ENCODE data around the gene PSAP.

The PSAP gene

DNA sequence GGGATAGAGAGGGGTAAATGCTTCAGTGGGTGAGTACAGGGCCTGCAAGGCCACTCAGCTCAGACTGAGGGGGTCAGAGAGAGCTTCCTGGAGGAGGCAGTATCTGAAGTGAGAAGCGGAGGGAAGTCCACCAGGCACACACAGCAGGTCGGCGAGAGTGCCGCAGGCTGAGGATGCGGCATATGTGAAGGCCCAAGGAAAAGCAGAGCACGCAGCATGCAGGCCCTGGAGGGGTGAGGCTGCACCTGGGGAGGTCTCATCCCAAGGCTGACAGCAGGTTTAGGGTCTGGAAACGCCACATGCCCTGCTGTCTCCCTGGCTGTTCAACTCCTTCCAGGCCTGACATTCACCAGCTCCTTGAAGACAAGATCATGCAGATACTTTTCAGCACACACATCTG lies 40.4 kb upstream of the PSAP start:
- in situ Hi-C loops (cut with MboI; ENCODE audit: low pct_unique_long_range_greater_than_20kb, low sequenced_read_pairs, unreplicated experiment), result no loop called here
- TF ChIP-seq, protein P1, sequence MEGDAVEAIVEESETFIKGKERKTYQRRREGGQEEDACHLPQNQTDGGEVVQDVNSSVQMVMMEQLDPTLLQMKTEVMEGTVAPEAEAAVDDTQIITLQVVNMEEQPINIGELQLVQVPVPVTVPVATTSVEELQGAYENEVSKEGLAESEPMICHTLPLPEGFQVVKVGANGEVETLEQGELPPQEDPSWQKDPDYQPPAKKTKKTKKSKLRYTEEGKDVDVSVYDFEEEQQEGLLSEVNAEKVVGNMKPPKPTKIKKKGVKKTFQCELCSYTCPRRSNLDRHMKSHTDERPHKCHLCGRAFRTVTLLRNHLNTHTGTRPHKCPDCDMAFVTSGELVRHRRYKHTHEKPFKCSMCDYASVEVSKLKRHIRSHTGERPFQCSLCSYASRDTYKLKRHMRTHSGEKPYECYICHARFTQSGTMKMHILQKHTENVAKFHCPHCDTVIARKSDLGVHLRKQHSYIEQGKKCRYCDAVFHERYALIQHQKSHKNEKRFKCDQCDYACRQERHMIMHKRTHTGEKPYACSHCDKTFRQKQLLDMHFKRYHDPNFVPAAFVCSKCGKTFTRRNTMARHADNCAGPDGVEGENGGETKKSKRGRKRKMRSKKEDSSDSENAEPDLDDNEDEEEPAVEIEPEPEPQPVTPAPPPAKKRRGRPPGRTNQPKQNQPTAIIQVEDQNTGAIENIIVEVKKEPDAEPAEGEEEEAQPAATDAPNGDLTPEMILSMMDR (IDR thresholded peaks at IDR 0.05; ENCODE audit: extremely low read depth, insufficient read depth, missing control alignments), result no peak
- no peak for DNase-seq (ENCODE audit: low spot score)

DNA sequence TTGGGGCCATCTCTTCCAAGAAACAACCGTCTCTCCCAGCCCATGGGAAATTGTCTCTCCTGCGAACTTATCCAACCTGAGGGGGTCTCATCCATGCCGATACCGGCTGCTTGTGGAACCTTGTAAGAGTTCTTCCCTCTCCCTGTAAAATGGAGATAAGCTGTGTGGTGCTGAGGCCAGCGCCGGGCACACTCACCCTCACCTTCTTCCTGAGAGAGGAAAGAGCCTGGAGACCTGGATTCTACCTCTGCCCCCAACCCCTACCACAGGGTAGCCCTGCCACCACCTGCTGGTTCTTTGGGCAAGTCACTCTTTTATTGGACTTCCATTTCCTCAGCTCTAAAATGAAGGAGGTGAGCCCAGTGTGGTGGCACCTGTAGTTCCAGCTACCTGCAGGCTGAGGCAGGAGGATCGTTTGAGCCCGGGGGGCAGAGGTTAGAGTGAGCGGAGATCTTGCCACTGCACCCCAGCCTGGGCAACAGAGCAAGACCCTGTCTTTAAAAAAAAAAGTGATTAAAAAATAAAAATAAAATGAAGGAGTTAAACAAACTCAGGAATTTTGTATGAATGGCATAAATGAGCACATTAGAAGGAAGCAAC lies 38.4 kb upstream of the PSAP start:
- TF ChIP-seq, protein P1 (IDR thresholded peaks at IDR 0.05; ENCODE audit: extremely low read depth, insufficient read depth, missing control alignments), result no peak
- in situ Hi-C loops (cut with MboI; ENCODE audit: low pct_unique_long_range_greater_than_20kb, low sequenced_read_pairs, unreplicated experiment), result loop anchor here (10.0 kb wide), 1 partner anchor 55 kb away; no protein-coding TSS in a partner anchor
- DNase-seq (ENCODE audit: low spot score), result no peak

GRCh38 chr10:71888623-71889387 lies 37.8 kb upstream of the PSAP start:
- peak; percentile 82 for DNase-seq (ENCODE audit: low spot score)
- in situ Hi-C loops (cut with MboI; ENCODE audit: low pct_unique_long_range_greater_than_20kb, low sequenced_read_pairs, unreplicated experiment), result loop anchor here (10.0 kb wide), 1 partner anchor 54 kb away; no protein-coding TSS in a partner anchor
- TF ChIP-seq, protein P1 (IDR thresholded peaks at IDR 0.05; ENCODE audit: extremely low read depth, insufficient read depth, missing control alignments), result peak; percentile 30

- no peak for DNase-seq (ENCODE audit: low spot score)
- TF ChIP-seq, protein P1 (IDR thresholded peaks at IDR 0.05; ENCODE audit: extremely low read depth, insufficient read depth, missing control alignments), result no peak
- in situ Hi-C loops (cut with MboI; ENCODE audit: low pct_unique_long_range_greater_than_20kb, low sequenced_read_pairs, unreplicated experiment), result loop anchor here (10.0 kb wide), 1 partner anchor 53 kb away; no protein-coding TSS in a partner anchor
These were observed 37.2 kb upstream of the PSAP start for GRCh38 chr10:71888248-71888622.

DNA sequence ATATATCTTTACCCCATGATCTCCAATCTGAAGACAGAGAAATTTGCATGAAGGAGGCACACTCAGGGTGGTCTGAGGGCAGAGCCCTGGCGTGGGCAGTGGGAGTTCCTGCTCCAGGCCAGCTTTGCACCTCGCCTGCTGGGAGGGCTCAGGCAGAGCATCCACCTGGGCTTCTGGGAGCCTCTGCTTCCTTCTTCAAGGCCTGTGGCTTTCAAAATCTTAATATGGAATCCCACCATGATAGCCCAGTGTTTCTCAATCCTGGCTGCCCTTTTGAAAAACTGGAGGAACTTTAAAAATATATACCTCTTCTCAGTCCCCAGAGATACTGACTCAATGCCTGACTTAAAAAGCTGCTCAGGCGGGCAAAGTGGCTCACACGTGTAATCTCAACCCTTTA lies 36.7 kb upstream of the PSAP start:
- in situ Hi-C loops (cut with MboI; ENCODE audit: low pct_unique_long_range_greater_than_20kb, low sequenced_read_pairs, unreplicated experiment), result loop anchor here (10.0 kb wide), 1 partner anchor 53 kb away; no protein-coding TSS in a partner anchor
- TF ChIP-seq, protein P1 (IDR thresholded peaks at IDR 0.05; ENCODE audit: extremely low read depth, insufficient read depth, missing control alignments), result no peak
- DNase-seq (ENCODE audit: low spot score), result no peak

GRCh38 chr10:71882813-71883659 lies 32.0 kb upstream of the PSAP start:
- TF ChIP-seq, protein P1 (IDR thresholded peaks at IDR 0.05; ENCODE audit: extremely low read depth, insufficient read depth, missing control alignments), result no peak
- in situ Hi-C loops (cut with MboI; ENCODE audit: low pct_unique_long_range_greater_than_20kb, low sequenced_read_pairs, unreplicated experiment), result loop anchor here (10.0 kb wide), 1 partner anchor 48 kb away; no protein-coding TSS in a partner anchor
- no peak for DNase-seq (ENCODE audit: low spot score)

Data from GM13977 (cell line).